ENCODE data around the gene TRAF5. TPM values are rescaled to one million over a fixed set of nuclear protein-coding genes. Genes with fewer than 3 reads are reported as not detected.

Gene TRAF5
- total RNA-seq, 1 experiment from 2014 or later, result 22.2 TPM

GRCh38 chr1:211359876-211360275 lies 33.2 kb downstream of the TRAF5 start (continued):
- TF ChIP-seq, protein P1, sequence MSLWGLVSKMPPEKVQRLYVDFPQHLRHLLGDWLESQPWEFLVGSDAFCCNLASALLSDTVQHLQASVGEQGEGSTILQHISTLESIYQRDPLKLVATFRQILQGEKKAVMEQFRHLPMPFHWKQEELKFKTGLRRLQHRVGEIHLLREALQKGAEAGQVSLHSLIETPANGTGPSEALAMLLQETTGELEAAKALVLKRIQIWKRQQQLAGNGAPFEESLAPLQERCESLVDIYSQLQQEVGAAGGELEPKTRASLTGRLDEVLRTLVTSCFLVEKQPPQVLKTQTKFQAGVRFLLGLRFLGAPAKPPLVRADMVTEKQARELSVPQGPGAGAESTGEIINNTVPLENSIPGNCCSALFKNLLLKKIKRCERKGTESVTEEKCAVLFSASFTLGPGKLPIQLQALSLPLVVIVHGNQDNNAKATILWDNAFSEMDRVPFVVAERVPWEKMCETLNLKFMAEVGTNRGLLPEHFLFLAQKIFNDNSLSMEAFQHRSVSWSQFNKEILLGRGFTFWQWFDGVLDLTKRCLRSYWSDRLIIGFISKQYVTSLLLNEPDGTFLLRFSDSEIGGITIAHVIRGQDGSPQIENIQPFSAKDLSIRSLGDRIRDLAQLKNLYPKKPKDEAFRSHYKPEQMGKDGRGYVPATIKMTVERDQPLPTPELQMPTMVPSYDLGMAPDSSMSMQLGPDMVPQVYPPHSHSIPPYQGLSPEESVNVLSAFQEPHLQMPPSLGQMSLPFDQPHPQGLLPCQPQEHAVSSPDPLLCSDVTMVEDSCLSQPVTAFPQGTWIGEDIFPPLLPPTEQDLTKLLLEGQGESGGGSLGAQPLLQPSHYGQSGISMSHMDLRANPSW (CRISPR knock-in tag; conservative IDR thresholded peaks at IDR 0.05; ENCODE audit: low read depth), result no peak
- no peak for TF ChIP-seq MXD4 (CRISPR knock-in tag; IDR thresholded peaks at IDR 0.05; ENCODE audit: borderline replicate concordance)
- no peak for TF ChIP-seq IRF2 (CRISPR knock-in tag; IDR thresholded peaks at IDR 0.05; ENCODE audit: borderline replicate concordance, low read depth)
- TF ChIP-seq, protein P2, sequence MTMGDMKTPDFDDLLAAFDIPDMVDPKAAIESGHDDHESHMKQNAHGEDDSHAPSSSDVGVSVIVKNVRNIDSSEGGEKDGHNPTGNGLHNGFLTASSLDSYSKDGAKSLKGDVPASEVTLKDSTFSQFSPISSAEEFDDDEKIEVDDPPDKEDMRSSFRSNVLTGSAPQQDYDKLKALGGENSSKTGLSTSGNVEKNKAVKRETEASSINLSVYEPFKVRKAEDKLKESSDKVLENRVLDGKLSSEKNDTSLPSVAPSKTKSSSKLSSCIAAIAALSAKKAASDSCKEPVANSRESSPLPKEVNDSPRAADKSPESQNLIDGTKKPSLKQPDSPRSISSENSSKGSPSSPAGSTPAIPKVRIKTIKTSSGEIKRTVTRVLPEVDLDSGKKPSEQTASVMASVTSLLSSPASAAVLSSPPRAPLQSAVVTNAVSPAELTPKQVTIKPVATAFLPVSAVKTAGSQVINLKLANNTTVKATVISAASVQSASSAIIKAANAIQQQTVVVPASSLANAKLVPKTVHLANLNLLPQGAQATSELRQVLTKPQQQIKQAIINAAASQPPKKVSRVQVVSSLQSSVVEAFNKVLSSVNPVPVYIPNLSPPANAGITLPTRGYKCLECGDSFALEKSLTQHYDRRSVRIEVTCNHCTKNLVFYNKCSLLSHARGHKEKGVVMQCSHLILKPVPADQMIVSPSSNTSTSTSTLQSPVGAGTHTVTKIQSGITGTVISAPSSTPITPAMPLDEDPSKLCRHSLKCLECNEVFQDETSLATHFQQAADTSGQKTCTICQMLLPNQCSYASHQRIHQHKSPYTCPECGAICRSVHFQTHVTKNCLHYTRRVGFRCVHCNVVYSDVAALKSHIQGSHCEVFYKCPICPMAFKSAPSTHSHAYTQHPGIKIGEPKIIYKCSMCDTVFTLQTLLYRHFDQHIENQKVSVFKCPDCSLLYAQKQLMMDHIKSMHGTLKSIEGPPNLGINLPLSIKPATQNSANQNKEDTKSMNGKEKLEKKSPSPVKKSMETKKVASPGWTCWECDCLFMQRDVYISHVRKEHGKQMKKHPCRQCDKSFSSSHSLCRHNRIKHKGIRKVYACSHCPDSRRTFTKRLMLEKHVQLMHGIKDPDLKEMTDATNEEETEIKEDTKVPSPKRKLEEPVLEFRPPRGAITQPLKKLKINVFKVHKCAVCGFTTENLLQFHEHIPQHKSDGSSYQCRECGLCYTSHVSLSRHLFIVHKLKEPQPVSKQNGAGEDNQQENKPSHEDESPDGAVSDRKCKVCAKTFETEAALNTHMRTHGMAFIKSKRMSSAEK (CRISPR knock-in tag; IDR thresholded peaks at IDR 0.05; ENCODE audit: borderline replicate concordance), result no peak
- TF ChIP-seq ETV6 (CRISPR knock-in tag; IDR thresholded peaks at IDR 0.05), result no peak
- no peak for TF ChIP-seq FOXK1 (CRISPR knock-in tag; IDR thresholded peaks at IDR 0.05)

DNA sequence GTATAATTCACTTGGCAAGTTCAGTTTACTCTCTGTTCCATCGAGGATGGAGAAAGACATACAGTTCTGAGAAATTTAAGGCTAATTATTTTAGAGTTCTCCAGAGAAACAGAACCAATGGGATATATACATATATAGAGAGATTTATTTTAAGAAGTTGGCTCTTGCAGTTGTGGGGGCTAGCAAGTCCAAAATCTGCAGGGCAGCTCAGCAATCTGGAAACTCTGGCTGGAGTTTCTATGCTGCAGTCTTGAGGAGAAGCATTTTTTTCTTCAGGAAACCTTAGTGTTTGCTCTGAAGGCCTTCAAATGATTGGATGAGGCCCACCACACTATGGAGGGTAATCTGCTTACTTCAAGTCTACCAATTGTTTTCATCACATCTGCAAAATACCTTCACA lies 34.6 kb downstream of the TRAF5 start:
- ChIA-PET POLR2A (no interaction called here), CTCF (no interaction called here)
- Mint-ChIP-seq H3K36me3 (peaks cover 19% of the 10 kb centered on the region), H3K4me1 (no peaks in the 10 kb centered on the region), H3K4me3 (no peak overlapping the region), H3K27ac (no peak overlapping the region), H3K9me3 (no peaks in the 10 kb centered on the region), H3K27me3 (ENCODE audit: low read depth) (no peaks in the 10 kb centered on the region)
- ATAC-seq (no peak), DNase-seq (ENCODE audit: low spot score) (no peak)
- TF ChIP-seq E2F4 (CRISPR knock-in tag; IDR thresholded peaks at IDR 0.05; ENCODE audit: borderline replicate concordance, low read depth) (no peak), ZNF121 (CRISPR knock-in tag; IDR thresholded peaks at IDR 0.05) (no peak), CREM (CRISPR knock-in tag; IDR thresholded peaks at IDR 0.05) (no peak), ESRRA (CRISPR knock-in tag; IDR thresholded peaks at IDR 0.05; ENCODE audit: borderline replicate concordance) (no peak), GRHL2 (CRISPR knock-in tag; IDR thresholded peaks at IDR 0.05; ENCODE audit: insufficient replicate concordance, severe bottlenecking) (no peak), NR2C2 (CRISPR knock-in tag; IDR thresholded peaks at IDR 0.05) (no peak), RORB (CRISPR knock-in tag; IDR thresholded peaks at IDR 0.05) (no peak), ZNF416 (CRISPR knock-in tag; IDR thresholded peaks at IDR 0.05) (no peak), CBFB (CRISPR knock-in tag; IDR thresholded peaks at IDR 0.05; ENCODE audit: low read depth) (no peak), IRF2 (CRISPR knock-in tag; IDR thresholded peaks at IDR 0.05; ENCODE audit: borderline replicate concordance, low read depth) (no peak), AFF4 (CRISPR knock-in tag; IDR thresholded peaks at IDR 0.05; ENCODE audit: borderline replicate concordance) (no peak), FOXK1 (CRISPR knock-in tag; IDR thresholded peaks at IDR 0.05) (no peak), E2F1 (CRISPR knock-in tag; IDR thresholded peaks at IDR 0.05) (no peak), ZNF671 (CRISPR knock-in tag; IDR thresholded peaks at IDR 0.05) (no peak)
- TF ChIP-seq, protein P3, sequence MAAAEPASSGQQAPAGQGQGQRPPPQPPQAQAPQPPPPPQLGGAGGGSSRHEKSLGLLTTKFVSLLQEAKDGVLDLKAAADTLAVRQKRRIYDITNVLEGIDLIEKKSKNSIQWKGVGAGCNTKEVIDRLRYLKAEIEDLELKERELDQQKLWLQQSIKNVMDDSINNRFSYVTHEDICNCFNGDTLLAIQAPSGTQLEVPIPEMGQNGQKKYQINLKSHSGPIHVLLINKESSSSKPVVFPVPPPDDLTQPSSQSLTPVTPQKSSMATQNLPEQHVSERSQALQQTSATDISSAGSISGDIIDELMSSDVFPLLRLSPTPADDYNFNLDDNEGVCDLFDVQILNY (CRISPR knock-in tag; IDR thresholded peaks at IDR 0.05), result no peak
- TF ChIP-seq, protein P4, sequence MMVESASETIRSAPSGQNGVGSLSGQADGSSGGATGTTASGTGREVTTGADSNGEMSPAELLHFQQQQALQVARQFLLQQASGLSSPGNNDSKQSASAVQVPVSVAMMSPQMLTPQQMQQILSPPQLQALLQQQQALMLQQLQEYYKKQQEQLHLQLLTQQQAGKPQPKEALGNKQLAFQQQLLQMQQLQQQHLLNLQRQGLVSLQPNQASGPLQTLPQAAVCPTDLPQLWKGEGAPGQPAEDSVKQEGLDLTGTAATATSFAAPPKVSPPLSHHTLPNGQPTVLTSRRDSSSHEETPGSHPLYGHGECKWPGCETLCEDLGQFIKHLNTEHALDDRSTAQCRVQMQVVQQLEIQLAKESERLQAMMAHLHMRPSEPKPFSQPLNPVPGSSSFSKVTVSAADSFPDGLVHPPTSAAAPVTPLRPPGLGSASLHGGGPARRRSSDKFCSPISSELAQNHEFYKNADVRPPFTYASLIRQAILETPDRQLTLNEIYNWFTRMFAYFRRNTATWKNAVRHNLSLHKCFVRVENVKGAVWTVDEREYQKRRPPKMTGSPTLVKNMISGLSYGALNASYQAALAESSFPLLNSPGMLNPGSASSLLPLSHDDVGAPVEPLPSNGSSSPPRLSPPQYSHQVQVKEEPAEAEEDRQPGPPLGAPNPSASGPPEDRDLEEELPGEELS (CRISPR knock-in tag; IDR thresholded peaks at IDR 0.05), result no peak
